CD4-positive, CD25-positive, alpha-beta regulatory T cell (primary cell): ENCODE results near the gene FCAMR. TPM values are rescaled to one million over a fixed set of nuclear protein-coding genes. Genes with fewer than 3 reads are reported as not detected.

Experiments used
- ATAC-seq, 2 donors: fragments of 150-1000 bp; cut with Tn5 transposase; one replicate each; pipeline ENCODE4 v1.10.0; 2021; ENCODE audit warnings: low read depth in 2 of 2, moderate number of reproducible peaks in 2 of 2, moderate library complexity in 1 of 2
- DNase-seq, 3 donors: peaks; one replicate each; pipeline versions ENCODE4 v3.0.0 to v3.0.0-alpha.2; 2012 to 2022; ENCODE audit warnings: mixed read lengths in 1 of 3
- H3K27ac ChIP-seq: one replicate; pipeline ENCODE4 v1.7.0; 2013; ENCODE audit warnings: mild to moderate bottlenecking, low read length; ENCODE audit not compliant: insufficient read depth, poor library complexity, severe bottlenecking
- H3K27me3 ChIP-seq: one replicate; pipeline ENCODE4 v1.7.0; 2013; ENCODE audit warnings: low read length; ENCODE audit not compliant: control insufficient read depth, insufficient read depth
- H3K36me3 ChIP-seq: one replicate; pipeline ENCODE4 v1.7.0; 2013; ENCODE audit warnings: mild to moderate bottlenecking, low read length, moderate library complexity; ENCODE audit not compliant: control insufficient read depth, insufficient read depth
- H3K4me1 ChIP-seq: 2 replicates; pipeline ENCODE4 v1.7.0; 2013; ENCODE audit warnings: mild to moderate bottlenecking, low read length; ENCODE audit not compliant: insufficient read depth, control insufficient read depth, poor library complexity, severe bottlenecking
- H3K4me3 ChIP-seq: one replicate; pipeline ENCODE4 v1.7.0; 2013; ENCODE audit warnings: low read depth, mild to moderate bottlenecking, low read length, moderate library complexity
- H3K9me3 ChIP-seq, 2 experiments: 1 replicate in 1 of 2; 2 replicates in 1 of 2; pipeline ENCODE4 v1.7.0; 2013; ENCODE audit warnings: low read length in 2 of 2, mild to moderate bottlenecking in 1 of 2, moderate library complexity in 1 of 2; ENCODE audit not compliant: control insufficient read depth in 2 of 2
- H3K27ac Mint-ChIP-seq, 3 donors: one replicate each; pipeline ENCODE4 v1.8.0; 2020 to 2022; ENCODE audit warnings: mild to moderate bottlenecking in 3 of 3, mixed read lengths in 3 of 3, moderate library complexity in 2 of 3
- H3K27me3 Mint-ChIP-seq: one replicate; pipeline ENCODE4 v1.8.0; 2022; ENCODE audit warnings: mild to moderate bottlenecking, mixed read lengths
- H3K36me3 Mint-ChIP-seq: one replicate; pipeline ENCODE4 v1.8.0; 2020; ENCODE audit warnings: mixed read lengths
- H3K4me1 Mint-ChIP-seq, 4 donors: one replicate each; pipeline ENCODE4 v1.8.0; 2020 to 2022; ENCODE audit warnings: mixed read lengths in 4 of 4, mild to moderate bottlenecking in 1 of 4
- H3K4me3 Mint-ChIP-seq, 4 donors: one replicate each; pipeline ENCODE4 v1.8.0; 2020 to 2022; ENCODE audit warnings: mild to moderate bottlenecking in 4 of 4, mixed read lengths in 4 of 4, moderate library complexity in 3 of 4
- H3K9me3 Mint-ChIP-seq, 7 donors: one replicate each; pipeline ENCODE4 v1.8.0; 2020 to 2022; ENCODE audit warnings: mixed read lengths in 7 of 7, mild to moderate bottlenecking in 3 of 7, moderate library complexity in 2 of 7
- polyA plus RNA-seq, 4 donors: library from polyadenylated mRNA; unstranded; fragments of 300-500 nt; fragmentation: Illumina TruSeq; gene quantifications; one replicate each; pipeline ENCODE4 v1.2.3, GENCODE V29; 2021
- total RNA-seq: library from RNA; stranded (reverse); gene quantifications from one replicate; pipeline ENCODE4 v1.2.3, GENCODE V29; 2022

The FCAMR gene
- total and polyA plus RNA-seq, 5 donors from 2014 or later: not detected

GRCh38 chr1:206939131-206939530, 31.1 kb downstream of the FCAMR start:
- H3K27me3 Mint-ChIP-seq: peaks cover 7% of the 10 kb centered on the region
- no peaks in the 10 kb centered on the region for H3K9me3 Mint-ChIP-seq
- no peaks in the 10 kb centered on the region for H3K36me3 Mint-ChIP-seq
- no peak overlapping the region for H3K4me3 ChIP-seq
- H3K9me3 ChIP-seq: no peaks in the 10 kb centered on the region
- no peaks in the 10 kb centered on the region for H3K36me3 ChIP-seq
- DNase-seq (no peak), ATAC-seq (no peak)
- H3K27ac ChIP-seq: no peak overlapping the region
- H3K27me3 ChIP-seq: peaks cover 2% of the 10 kb centered on the region
- H3K27ac Mint-ChIP-seq: no peak overlapping the region
- no peaks in the 10 kb centered on the region for H3K4me1 Mint-ChIP-seq
- no peak overlapping the region for H3K4me3 Mint-ChIP-seq
- no peaks in the 10 kb centered on the region for H3K4me1 ChIP-seq

DNA sequence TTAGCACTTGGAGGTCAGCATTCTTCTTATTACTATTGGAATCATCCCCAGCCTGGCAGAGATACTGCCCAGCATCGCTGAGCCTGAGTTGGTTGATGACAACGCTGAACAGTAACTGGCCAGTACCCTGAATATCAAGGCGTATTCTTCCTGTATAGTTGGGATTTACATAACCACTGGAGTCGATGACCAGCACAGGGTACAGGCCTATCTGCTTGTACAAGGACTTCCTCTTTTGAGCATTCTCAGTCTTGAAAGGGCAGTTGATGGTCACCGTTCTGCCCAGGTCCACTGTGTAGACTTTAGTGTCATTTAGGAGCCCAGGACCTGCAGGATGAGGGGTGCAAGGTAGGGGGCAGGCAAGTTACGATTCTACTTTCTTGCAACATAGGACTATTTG, 32.8 kb downstream of the FCAMR start:
- no peak overlapping the region for H3K27ac Mint-ChIP-seq
- H3K4me1 Mint-ChIP-seq: peaks cover 0 to 12% (median 10%) of the 10 kb centered on the region in 4 donors
- no peaks in the 10 kb centered on the region for H3K36me3 Mint-ChIP-seq
- no peaks in the 10 kb centered on the region for H3K9me3 Mint-ChIP-seq
- H3K4me3 ChIP-seq: no peak overlapping the region
- no peak overlapping the region for H3K27ac ChIP-seq
- H3K4me3 Mint-ChIP-seq: no peak overlapping the region
- no peaks in the 10 kb centered on the region for H3K27me3 ChIP-seq
- ATAC-seq (no peak), DNase-seq (no peak)
- H3K9me3 ChIP-seq: no peaks in the 10 kb centered on the region
- no peaks in the 10 kb centered on the region for H3K27me3 Mint-ChIP-seq
- peaks cover 8% of the 10 kb centered on the region for H3K4me1 ChIP-seq
- no peaks in the 10 kb centered on the region for H3K36me3 ChIP-seq

DNA sequence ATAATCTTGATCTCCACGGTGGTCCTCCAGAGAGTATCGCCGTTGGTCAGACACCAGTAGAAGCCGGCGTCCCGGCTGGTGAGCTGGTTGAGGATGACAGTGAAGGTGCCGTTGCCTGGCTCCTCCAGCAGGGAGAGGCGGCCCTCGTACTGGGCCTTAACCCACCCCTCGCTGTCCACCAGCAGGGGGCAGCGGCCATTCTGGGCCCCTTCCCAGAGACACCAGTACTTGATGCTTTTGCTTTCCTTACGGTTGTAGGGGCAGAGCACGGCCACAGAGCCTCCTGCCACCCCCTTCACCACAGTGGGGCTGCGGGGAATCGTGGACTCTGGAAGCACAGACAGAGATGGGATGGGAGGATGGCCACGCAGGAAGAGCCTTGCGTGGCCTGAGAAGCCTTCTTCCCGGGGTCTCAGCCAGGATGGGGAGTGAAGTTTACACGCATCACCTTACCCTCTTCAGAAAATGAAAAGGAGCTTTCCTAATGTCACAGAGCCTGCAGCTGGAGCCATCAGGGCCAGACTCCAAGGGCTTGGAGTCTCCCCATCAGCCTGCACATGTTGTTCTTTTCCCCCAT, 34.7 kb downstream of the FCAMR start:
- H3K4me1 ChIP-seq: peaks cover 18% of the 10 kb centered on the region
- H3K9me3 Mint-ChIP-seq: no peaks in the 10 kb centered on the region

DNA sequence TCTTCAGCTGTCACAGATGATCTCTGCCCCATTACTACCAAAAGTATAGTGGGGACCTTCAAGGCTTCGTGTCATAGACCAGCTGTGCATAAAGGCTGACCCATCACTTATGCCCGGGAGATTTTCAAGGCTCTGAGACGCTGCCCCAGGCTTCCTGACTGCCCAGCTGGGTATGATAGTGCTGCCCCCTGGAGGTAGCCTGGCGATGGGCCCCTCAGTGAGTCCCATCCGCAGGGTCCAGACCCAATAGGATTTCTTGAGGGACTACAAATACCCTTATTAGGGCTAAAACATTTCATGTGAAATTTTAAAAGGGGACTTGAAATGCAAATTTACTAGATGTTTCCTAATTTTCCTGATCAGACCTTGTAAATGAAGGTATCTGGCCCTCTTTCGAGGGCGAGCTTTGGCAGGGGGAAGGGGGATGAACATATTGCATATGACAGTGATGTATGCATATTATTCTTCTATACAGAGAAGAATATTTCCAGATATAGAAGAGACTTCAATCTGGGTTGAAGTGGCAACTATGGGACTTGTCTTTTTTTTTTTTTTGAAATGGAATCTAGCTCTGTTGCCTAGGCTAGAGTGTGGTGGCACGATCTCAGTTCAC, 36.8 kb downstream of the FCAMR start:
- Histone ChIP-seq H3K4me3 (no peak overlapping the region), H3K9me3 (no peaks in the 10 kb centered on the region), H3K27me3 (no peaks in the 10 kb centered on the region), H3K36me3 (no peaks in the 10 kb centered on the region), H3K27ac (no peak overlapping the region), H3K4me1 (peaks cover 29% of the 10 kb centered on the region)
- Mint-ChIP-seq H3K4me1 (peaks cover 9 to 49% (median 30%) of the 10 kb centered on the region in 4 donors), H3K27ac (peak overlapping the region in 1 of 3 donors; percentile 93), H3K27me3 (no peaks in the 10 kb centered on the region), H3K4me3 (peak overlapping the region in 2 of 4 donors; percentile 25 to 79), H3K9me3 (no peaks in the 10 kb centered on the region), H3K36me3 (no peaks in the 10 kb centered on the region)
- peak; percentile 58 to 62 for ATAC-seq
- peak; percentile 62 to 70 (median 69) for DNase-seq

More for the DNA sequence above, 34.7 kb downstream of the FCAMR start:
- ATAC-seq (no peak), DNase-seq (peak in 2 of 3 donors; percentile 18 to 60)
- no peak overlapping the region for H3K4me3 ChIP-seq
- Mint-ChIP-seq H3K4me1 (peaks cover 0 to 30% (median 19%) of the 10 kb centered on the region in 4 donors), H3K27me3 (no peaks in the 10 kb centered on the region), H3K4me3 (no peak overlapping the region), H3K27ac (peak overlapping the region in 2 of 3 donors; percentile 41 to 60), H3K36me3 (no peaks in the 10 kb centered on the region)
- H3K9me3 ChIP-seq: no peaks in the 10 kb centered on the region
- no peaks in the 10 kb centered on the region for H3K36me3 ChIP-seq
- no peaks in the 10 kb centered on the region for H3K27me3 ChIP-seq
- H3K27ac ChIP-seq: no peak overlapping the region

DNA sequence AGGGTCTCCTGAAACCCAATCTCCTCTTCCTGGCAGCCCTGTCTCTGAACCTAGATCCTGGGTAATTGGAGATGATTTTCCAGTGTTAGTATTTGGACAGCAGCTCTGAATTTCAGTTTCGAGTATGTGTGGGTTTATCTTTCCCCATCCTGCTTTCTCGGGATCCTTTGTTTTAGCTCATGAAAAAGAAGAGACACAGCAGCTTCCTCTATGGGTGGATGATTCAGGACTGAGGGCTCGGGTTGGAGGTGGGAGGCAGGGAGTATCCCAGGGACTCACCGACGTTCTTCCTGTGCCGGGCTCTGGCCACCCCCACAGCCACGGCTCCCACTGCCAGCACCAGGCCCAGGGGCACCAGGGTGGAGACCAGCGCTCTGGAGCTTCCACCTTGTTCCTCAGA, 38.1 kb downstream of the FCAMR start:
- H3K27ac Mint-ChIP-seq: peak overlapping the region; percentile 88 to 93 (median 92)
- Histone ChIP-seq H3K27ac (no peak overlapping the region), H3K9me3 (no peaks in the 10 kb centered on the region)

DNA sequence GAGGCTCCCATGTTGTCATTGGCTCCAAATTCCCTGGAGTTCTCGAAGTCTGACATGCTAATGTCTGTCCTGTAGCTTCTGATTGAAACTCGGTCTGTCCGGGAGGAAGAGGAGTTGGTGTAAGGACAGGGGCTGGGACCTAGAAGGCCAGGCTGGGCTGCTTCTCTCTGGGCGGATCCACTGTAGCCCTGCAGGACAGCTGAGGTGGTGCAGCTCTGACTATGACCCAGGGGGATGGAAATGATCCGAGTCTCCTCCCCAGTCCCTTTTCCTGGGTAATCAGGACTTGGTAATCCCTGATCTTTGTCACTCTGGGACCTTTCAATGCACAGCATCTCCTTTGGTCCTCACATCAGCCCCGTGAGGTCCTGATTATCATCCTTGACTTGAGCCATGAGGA, 38.6 kb downstream of the FCAMR start:
- no peak overlapping the region for H3K27ac ChIP-seq
- Mint-ChIP-seq H3K4me3 (no peak overlapping the region), H3K27ac (peak overlapping the region; percentile 88 to 93 (median 92)), H3K27me3 (no peaks in the 10 kb centered on the region), H3K36me3 (no peaks in the 10 kb centered on the region), H3K4me1 (peaks cover 9 to 64% (median 38%) of the 10 kb centered on the region in 4 donors), H3K9me3 (no peaks in the 10 kb centered on the region)
- H3K36me3 ChIP-seq: no peaks in the 10 kb centered on the region
- peaks cover 35% of the 10 kb centered on the region for H3K4me1 ChIP-seq
- H3K27me3 ChIP-seq: no peaks in the 10 kb centered on the region
- H3K9me3 ChIP-seq: no peaks in the 10 kb centered on the region
- ATAC-seq: no peak
- no peak for DNase-seq
- no peak overlapping the region for H3K4me3 ChIP-seq

More for the DNA sequence above, 38.1 kb downstream of the FCAMR start:
- ATAC-seq (no peak), DNase-seq (no peak)
- H3K36me3 ChIP-seq: no peaks in the 10 kb centered on the region
- H3K4me1 Mint-ChIP-seq: peaks cover 9 to 62% (median 37%) of the 10 kb centered on the region in 4 donors
- no peaks in the 10 kb centered on the region for H3K27me3 Mint-ChIP-seq
- H3K27me3 ChIP-seq: no peaks in the 10 kb centered on the region
- H3K4me1 ChIP-seq: peaks cover 31% of the 10 kb centered on the region
- H3K9me3 Mint-ChIP-seq: no peaks in the 10 kb centered on the region
- no peaks in the 10 kb centered on the region for H3K36me3 Mint-ChIP-seq
- no peak overlapping the region for H3K4me3 ChIP-seq
- no peak overlapping the region for H3K4me3 Mint-ChIP-seq

DNA sequence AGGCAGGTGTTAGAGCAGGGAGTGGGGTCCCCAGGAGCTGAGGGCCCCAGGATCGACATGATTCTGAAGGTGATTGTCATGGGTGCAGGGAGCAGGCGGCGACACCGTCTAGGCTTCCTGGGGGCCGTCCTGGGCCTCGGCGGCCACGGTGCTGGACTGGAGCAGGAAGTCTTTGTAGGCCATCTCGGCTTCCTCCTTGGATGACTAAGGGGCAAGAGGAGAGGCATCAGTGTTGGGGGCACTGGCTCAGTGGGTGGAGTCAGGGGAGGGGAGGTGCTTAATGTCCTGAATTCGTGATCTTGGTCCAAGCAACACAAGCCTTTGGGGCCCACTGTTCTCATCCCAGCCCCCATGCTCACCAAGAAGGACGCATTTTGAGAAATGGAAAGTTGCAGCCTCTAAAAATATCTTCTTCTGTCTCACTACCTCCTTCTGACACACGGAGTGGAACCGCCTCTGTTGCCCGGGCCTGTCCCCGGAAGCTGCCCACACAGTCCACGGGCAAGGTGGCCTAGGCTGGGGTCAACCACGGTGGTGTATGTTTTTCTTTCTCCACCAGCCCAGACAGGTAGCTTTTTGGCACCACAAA, 40.0 kb downstream of the FCAMR start:
- Histone ChIP-seq H3K27me3 (no peaks in the 10 kb centered on the region), H3K27ac (peak overlapping the region; percentile 70), H3K4me3 (peak overlapping the region; percentile 7), H3K9me3 (no peaks in the 10 kb centered on the region), H3K36me3 (no peaks in the 10 kb centered on the region), H3K4me1 (peaks cover 45% of the 10 kb centered on the region)
- H3K4me1 Mint-ChIP-seq: peaks cover 9 to 64% (median 39%) of the 10 kb centered on the region in 4 donors
- peak overlapping the region; percentile 92 to 96 (median 93) for H3K27ac Mint-ChIP-seq
- no peaks in the 10 kb centered on the region for H3K27me3 Mint-ChIP-seq
- DNase-seq (peak in 2 of 3 donors; percentile 33 to 45), ATAC-seq (peak; percentile 15 to 43)
- no peaks in the 10 kb centered on the region for H3K36me3 Mint-ChIP-seq
- H3K9me3 Mint-ChIP-seq: no peaks in the 10 kb centered on the region
- H3K4me3 Mint-ChIP-seq: peak overlapping the region; percentile 70 to 83 (median 78)
